Body of pancreas (tissue), 4 donors: ENCODE results near the gene MMP12.

Experiments
- CTCF ChIP-seq, 7 experiments: fragments of 450-650 bp in 4 of 7; fragments of 200-600 bp in 3 of 7; sonication (generic) in 3 of 7; IDR thresholded peaks; one replicate each; pipeline ENCODE4 v1.5.1; 2016 to 2019; ENCODE audit warnings: antibody characterized with exemption in 7 of 7
- POLR2A ChIP-seq, 3 donors: fragments of 450-650 bp; IDR thresholded peaks; one replicate each; pipeline ENCODE4 v1.6.1; 2016; ENCODE audit warnings: antibody characterized with exemption in 3 of 3, mild to moderate bottlenecking in 2 of 3

- TF ChIP-seq CTCF (IDR thresholded peaks at IDR 0.05), result no peak
- no peak for TF ChIP-seq POLR2A (IDR thresholded peaks at IDR 0.05)
These were observed 31.3 kb downstream of the MMP12 start, which contains the start of gene MMP3 for GRCh38 chr11:102843489-102843888.
